Mucosa of stomach (tissue), 1 donor: ENCODE results near the gene MRTO4.

ENCODE experiments used
- H3K27me3 ChIP-seq: one replicate; pipeline ENCODE4 v1.7.0; 2013; ENCODE audit warnings: mild to moderate bottlenecking, low read length; ENCODE audit not compliant: control insufficient read depth, insufficient read depth
- H3K36me3 ChIP-seq: one replicate; pipeline ENCODE4 v1.7.0; 2013; ENCODE audit warnings: low read length; ENCODE audit not compliant: control insufficient read depth, insufficient read depth
- H3K4me1 ChIP-seq: one replicate; pipeline ENCODE4 v1.7.0; 2013; ENCODE audit warnings: mild to moderate bottlenecking, low read length; ENCODE audit not compliant: control insufficient read depth, insufficient read depth
- H3K4me3 ChIP-seq: one replicate; pipeline ENCODE4 v1.7.0; 2013; ENCODE audit warnings: low read length
- H3K9ac ChIP-seq: one replicate; pipeline ENCODE4 v1.7.0; 2013; ENCODE audit warnings: mild to moderate bottlenecking, low read length, moderate library complexity
- H3K9me3 ChIP-seq: one replicate; pipeline ENCODE4 v1.7.0; 2013; ENCODE audit warnings: mild to moderate bottlenecking, low read length, moderate library complexity; ENCODE audit not compliant: control insufficient read depth
- donor health status: Pancreatic carcinoma.

MRTO4 gene

DNA sequence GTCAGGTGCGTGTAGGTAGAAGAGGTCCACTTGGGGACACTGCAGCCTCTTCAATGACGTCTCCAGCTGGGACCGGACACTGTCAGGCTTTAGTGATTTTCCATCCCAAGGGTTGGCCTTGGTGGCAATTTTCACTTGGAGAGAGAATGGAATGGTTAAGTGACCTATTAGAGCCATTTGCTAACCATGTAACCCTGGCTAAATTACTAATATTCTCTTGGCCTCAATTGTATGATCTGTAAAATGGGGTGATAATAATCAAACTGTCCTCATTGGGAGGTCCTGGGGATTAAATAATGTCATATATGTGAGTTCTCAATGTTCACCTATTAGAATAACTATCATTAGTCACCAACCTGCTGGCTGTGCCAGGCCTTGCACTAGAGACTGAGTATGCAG lies 56.9 kb downstream of the MRTO4 start:
- no peaks in the 10 kb centered on the region for H3K9me3 ChIP-seq
- no peak overlapping the region for H3K4me3 ChIP-seq
- H3K36me3 ChIP-seq: peaks cover 4% of the 10 kb centered on the region
- H3K27me3 ChIP-seq: no peaks in the 10 kb centered on the region
- H3K9ac ChIP-seq: no peak overlapping the region
- peaks cover 41% of the 10 kb centered on the region for H3K4me1 ChIP-seq

DNA sequence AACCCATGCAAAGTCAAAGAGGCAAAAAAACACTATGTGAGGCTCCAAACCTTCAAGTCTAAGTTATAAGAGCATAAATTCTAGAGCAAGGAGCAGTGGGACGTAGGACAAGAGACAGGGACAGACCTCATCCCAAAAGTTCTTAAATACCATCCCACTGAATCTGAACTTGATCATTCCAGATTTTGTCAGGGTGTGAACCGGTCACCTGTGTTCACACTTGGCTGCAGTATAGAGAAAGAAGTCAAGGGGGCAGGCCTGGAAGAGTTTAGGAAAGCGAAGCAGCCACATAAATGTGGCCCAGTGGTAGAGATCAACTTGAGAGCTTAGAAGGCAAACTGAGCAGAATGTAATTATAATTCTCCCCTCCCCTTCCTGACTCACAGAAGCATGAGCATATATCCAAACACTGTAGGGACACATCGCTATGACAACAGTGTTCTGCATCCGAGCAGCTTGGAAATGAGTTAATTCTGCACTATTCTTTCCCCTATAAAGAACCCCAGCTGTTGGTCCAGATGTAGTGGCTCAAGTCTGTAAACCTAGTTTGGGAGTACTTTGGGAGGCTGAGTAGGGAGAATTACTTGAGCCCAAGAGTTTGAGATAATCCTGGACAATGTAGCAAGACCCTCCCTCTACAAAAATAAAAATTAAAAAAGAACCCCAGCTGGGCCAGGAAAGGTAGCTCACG lies 57.7 kb downstream of the MRTO4 start:
- H3K27me3 ChIP-seq: no peaks in the 10 kb centered on the region

More for the DNA sequence above, 57.7 kb downstream of the MRTO4 start:
- H3K4me3 ChIP-seq: no peak overlapping the region
- H3K4me1 ChIP-seq: peaks cover 45% of the 10 kb centered on the region
- H3K9me3 ChIP-seq: no peaks in the 10 kb centered on the region
- H3K9ac ChIP-seq: no peak overlapping the region
- H3K36me3 ChIP-seq: peaks cover 4% of the 10 kb centered on the region
